Gastroesophageal sphincter (tissue), 3 donors: Measurements from ENCODE around the gene LILRB4.
"Not testable (repeated sequence)": the region's sequence is repeated elsewhere in the genome, so short reads cannot be mapped to it uniquely, and the experiment has no call there.

Experiments used
- EP300 ChIP-seq: sonication (generic); formaldehyde crosslinking; IDR thresholded peaks from one replicate; pipeline ENCODE4 v1.6.1; 2017; ENCODE audit warnings: antibody characterized with exemption, mild to moderate bottlenecking
- POLR2A ChIP-seq, 2 donors: fragments of 450-650 bp; IDR thresholded peaks; one replicate each; pipeline ENCODE4 v1.6.1; 2017; ENCODE audit warnings: antibody characterized with exemption in 2 of 2, mild to moderate bottlenecking in 2 of 2, moderate library complexity in 1 of 2
- TF ChIP-seq, protein P1 (sequence below), 4 experiments: fragments of 200-600 bp in 2 of 4; fragments of 450-650 bp in 2 of 4; sonication (generic) in 1 of 4; IDR thresholded peaks; one replicate each; pipeline ENCODE4 v1.5.1; 2017 to 2019; ENCODE audit warnings: antibody characterized with exemption in 4 of 4, mild to moderate bottlenecking in 2 of 4, moderate library complexity in 2 of 4

DNA sequence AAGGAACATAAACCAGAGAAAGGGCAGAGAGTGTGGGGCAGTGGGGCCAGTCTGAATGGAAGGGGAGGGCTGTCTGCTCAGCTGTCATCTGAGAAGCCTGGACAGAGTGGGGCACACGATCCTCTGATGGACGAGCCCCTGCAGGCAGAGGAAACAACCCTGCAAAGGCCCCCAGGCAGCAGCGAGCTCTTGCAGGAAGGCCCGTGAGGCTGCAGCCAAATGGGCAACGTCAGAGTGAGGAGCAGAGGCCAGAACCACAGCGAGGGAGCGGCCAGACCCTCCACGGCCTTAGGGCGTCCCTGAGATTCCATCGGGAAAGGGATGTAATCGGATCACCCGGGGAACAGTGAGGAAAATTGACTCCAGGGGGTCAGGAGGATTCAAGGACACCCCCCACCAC lies 26.7 kb upstream of the LILRB4 start:
- TF ChIP-seq, protein P1, sequence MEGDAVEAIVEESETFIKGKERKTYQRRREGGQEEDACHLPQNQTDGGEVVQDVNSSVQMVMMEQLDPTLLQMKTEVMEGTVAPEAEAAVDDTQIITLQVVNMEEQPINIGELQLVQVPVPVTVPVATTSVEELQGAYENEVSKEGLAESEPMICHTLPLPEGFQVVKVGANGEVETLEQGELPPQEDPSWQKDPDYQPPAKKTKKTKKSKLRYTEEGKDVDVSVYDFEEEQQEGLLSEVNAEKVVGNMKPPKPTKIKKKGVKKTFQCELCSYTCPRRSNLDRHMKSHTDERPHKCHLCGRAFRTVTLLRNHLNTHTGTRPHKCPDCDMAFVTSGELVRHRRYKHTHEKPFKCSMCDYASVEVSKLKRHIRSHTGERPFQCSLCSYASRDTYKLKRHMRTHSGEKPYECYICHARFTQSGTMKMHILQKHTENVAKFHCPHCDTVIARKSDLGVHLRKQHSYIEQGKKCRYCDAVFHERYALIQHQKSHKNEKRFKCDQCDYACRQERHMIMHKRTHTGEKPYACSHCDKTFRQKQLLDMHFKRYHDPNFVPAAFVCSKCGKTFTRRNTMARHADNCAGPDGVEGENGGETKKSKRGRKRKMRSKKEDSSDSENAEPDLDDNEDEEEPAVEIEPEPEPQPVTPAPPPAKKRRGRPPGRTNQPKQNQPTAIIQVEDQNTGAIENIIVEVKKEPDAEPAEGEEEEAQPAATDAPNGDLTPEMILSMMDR (IDR thresholded peaks at IDR 0.05) = not testable (repeated sequence)
- TF ChIP-seq POLR2A (IDR thresholded peaks at IDR 0.05); EP300: not testable (repeated sequence)
